Ectodermal cell (in vitro differentiated cells): ENCODE measurements around the gene CSHL1.
"Not testable (repeated sequence)": the region's sequence is repeated elsewhere in the genome, so short reads cannot be mapped to it uniquely, and the experiment has no call there.

Source experiments
- H3K27ac ChIP-seq: 2 replicates; pipeline ENCODE4 v1.7.0; 2013; ENCODE audit warnings: mild to moderate bottlenecking, low read depth, low read length; ENCODE audit not compliant: insufficient read depth, poor library complexity, severe bottlenecking
- H3K27me3 ChIP-seq: 2 replicates; pipeline ENCODE4 v1.7.0; 2013; ENCODE audit warnings: mild to moderate bottlenecking, low read length; ENCODE audit not compliant: insufficient read depth, control insufficient read depth, poor library complexity, severe bottlenecking
- H3K36me3 ChIP-seq: one replicate; pipeline ENCODE4 v1.7.0; 2013; ENCODE audit warnings: low read length; ENCODE audit not compliant: control insufficient read depth, insufficient read depth
- H3K4me1 ChIP-seq: one replicate; pipeline ENCODE4 v1.7.0; 2013; ENCODE audit warnings: low read length; ENCODE audit not compliant: control insufficient read depth, insufficient read depth
- H3K4me3 ChIP-seq: 2 replicates; pipeline ENCODE4 v1.7.0; 2013; ENCODE audit warnings: low read depth, low read length, control low read depth; ENCODE audit not compliant: insufficient read depth
- H3K9me3 ChIP-seq: 2 replicates; pipeline ENCODE4 v1.7.0; 2013; ENCODE audit warnings: mild to moderate bottlenecking, low read length, moderate library complexity; ENCODE audit not compliant: control insufficient read depth
- WGBS, 2 experiments: methylation state at CpG; one replicate each; pipeline ENCODE4 v1.1.7; 2013; ENCODE audit warnings: missing lambda C conversion rate in 2 of 2; 5-methylcytosine and 5-hydroxymethylcytosine counted together

CSHL1 gene

DNA sequence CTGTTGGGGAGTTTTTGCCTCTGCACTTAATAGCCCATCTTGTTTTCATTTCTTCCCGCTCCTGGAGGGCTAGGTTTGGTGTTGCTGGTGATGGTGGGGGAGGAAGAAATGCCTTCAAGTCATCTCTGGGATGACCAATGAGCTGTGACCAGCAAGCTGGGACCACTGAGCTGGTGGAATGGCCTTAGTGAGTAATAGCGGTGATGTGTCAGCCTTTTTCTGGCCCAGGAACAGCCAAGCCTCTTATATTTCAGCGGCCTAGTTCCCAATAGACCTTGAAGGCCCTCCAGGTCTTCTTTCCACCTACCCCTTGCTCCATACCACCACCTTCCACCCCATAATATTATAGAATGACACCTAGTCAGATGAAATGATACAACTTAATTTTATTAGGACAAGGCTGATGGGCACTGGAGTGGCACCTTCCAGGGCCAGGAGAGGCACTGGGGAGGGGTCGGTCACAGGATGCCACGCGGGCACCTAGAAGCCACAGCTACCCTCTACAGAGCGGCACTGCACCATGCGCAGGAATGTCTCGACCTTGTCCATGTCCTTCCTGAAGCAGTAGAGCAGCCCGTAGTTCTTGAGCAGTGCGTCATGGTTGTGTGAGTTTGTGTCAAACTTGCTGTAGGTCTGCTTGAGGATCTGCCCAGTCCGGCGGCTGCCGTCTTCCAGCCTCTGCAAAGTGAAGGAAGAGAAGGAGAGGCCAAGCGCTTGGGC, 39.3 kb downstream of the CSHL1 start:
- not testable (repeated sequence) for H3K9me3 ChIP-seq, H3K27ac ChIP-seq, H3K27me3 ChIP-seq, H3K4me1 ChIP-seq, H3K36me3 ChIP-seq, H3K4me3 ChIP-seq
- 92 to 93% methylated on average over 10 to 13 of the region's 15 CpGs for WGBS, 2 experiments

DNA sequence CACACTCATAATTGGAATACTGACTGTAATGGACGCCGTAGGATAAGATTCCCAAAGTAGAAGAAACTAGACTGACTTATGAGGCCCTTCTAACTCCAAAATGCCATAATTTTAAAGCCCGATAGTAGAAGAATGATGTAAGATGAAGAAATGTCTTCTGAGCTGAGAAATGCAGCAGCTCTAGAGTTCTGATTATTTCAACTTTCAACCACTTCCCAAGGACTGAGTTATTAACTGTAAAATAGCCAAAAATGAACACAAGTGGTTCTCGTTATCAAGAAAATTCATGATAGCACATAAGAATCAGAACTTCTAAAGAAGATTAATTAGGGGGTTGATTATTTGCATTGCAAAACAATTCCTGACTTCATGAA, 40.8 kb downstream of the CSHL1 start:
- not testable (repeated sequence) for H3K27me3 ChIP-seq, H3K27ac ChIP-seq, H3K36me3 ChIP-seq, H3K4me1 ChIP-seq, H3K4me3 ChIP-seq, H3K9me3 ChIP-seq
- 90 to 98% methylated on average over 2 to 4 of the region's 4 CpGs for WGBS, 2 experiments

GRCh38 chr17:63869491-63870291, 41.4 kb downstream of the CSHL1 start:
- not testable (repeated sequence) for H3K4me1 ChIP-seq, H3K36me3 ChIP-seq, H3K4me3 ChIP-seq, H3K27ac ChIP-seq, H3K27me3 ChIP-seq, H3K9me3 ChIP-seq
- WGBS, 2 experiments: 80 to 82% methylated on average over 8 of the region's 9 CpGs

- H3K9me3 ChIP-seq, H3K4me1 ChIP-seq: not testable (repeated sequence)
- WGBS, 2 experiments: 68 to 69% methylated on average over 5 of the region's 7 CpGs
Observed at GRCh38 chr17:63866625-63867024, 44.4 kb downstream of the CSHL1 start.

More at GRCh38 chr17:63866625-63867024, 44.4 kb downstream of the CSHL1 start:
- H3K27ac ChIP-seq, H3K36me3 ChIP-seq, H3K27me3 ChIP-seq, H3K4me3 ChIP-seq: not testable (repeated sequence)
